ENCODE data around the gene SORCS2.

SORCS2 gene

DNA sequence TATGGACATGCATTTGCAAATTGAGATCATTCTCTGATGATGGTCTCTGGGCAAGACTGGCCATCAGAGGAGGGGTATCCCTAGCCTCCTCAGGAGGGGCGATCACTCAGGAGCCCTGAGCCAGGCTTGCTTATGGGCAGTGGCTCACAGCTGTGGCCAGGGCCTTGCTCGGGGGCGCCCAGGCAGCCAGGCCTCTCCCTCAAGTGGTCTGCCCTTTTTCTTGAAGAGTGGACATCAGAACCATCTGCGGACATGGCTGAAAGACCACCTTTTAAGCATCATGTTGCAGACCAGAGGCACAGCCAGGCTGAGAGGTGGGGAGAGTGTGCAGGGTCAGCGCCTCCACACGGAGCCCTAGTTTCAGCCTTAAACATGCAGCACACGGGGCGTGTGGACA is 349.1 kb downstream of the SORCS2 start:
- CTCF ChIA-PET = no interaction called here
- TF ChIP-seq, protein P1, sequence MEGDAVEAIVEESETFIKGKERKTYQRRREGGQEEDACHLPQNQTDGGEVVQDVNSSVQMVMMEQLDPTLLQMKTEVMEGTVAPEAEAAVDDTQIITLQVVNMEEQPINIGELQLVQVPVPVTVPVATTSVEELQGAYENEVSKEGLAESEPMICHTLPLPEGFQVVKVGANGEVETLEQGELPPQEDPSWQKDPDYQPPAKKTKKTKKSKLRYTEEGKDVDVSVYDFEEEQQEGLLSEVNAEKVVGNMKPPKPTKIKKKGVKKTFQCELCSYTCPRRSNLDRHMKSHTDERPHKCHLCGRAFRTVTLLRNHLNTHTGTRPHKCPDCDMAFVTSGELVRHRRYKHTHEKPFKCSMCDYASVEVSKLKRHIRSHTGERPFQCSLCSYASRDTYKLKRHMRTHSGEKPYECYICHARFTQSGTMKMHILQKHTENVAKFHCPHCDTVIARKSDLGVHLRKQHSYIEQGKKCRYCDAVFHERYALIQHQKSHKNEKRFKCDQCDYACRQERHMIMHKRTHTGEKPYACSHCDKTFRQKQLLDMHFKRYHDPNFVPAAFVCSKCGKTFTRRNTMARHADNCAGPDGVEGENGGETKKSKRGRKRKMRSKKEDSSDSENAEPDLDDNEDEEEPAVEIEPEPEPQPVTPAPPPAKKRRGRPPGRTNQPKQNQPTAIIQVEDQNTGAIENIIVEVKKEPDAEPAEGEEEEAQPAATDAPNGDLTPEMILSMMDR (conservative IDR thresholded peaks at IDR 0.05; ENCODE audit: low read depth) = no peak
- peak overlapping the region; percentile 91 for H3K27ac ChIP-seq
- POLR2A ChIA-PET (ENCODE audit: low non-redundant PET) = no interaction called here
- DNase-seq (ENCODE audit: low spot score) = no peak

DNA sequence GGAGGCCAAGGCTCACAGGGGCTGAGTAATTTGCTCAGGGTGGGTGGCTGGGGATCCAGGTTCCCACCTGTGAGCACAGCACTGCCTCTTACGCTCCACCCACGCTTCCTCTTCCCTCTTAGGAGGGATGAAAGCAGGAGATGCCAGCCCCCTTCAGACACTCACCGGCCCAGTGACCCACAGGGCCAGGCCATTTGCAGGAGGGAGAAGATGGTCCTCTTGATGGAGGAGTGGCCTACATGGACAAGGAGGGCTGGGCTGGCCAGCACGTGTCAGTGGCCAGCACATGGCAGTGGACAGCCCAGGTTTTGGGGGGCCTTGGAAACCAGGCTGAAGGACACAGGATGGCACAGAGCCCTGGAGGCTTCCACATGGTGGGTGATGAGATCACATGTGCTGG is 350.4 kb downstream of the SORCS2 start:
- CTCF ChIA-PET = no interaction called here
- DNase-seq (ENCODE audit: low spot score) = no peak
- POLR2A ChIA-PET (ENCODE audit: low non-redundant PET) = no interaction called here
- H3K27ac ChIP-seq = peak overlapping the region; percentile 91; the same call in 1 of the 2 replicates
- TF ChIP-seq, protein P1 (conservative IDR thresholded peaks at IDR 0.05; ENCODE audit: low read depth) = no peak

DNA sequence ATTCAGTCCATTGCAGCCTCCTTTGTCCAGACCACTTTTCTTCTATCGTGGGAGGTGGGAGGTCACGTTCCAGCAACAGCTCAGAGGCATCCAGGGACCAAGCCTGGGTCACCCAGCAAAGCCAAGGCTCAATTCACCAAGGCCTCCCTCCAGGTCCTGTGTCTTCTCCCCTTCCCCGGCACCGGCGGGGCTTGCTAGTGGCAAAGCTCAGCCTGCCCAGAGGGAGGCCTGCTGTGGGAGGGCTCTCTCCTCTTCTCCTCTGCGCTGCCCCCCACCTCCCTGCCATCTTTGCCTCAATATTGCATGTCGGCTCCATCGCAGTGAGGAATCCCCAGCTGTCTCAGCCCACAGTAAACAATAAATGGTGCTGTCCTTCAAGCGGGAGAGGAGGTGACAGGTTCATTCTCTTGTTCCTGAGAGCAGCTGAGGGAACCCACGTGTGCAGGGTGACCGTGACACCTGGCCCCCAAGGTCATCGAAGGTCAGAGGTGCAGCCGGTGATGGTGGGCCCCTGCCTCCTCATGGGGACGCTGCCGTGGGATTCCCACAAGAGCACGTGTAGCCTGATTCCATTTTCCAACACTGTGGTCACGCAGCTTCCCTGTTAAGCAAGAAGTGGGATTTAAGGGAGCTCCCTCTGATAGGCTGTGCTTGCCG is 353.9 kb downstream of the SORCS2 start:
- peak overlapping the region; percentile 100 for H3K27ac ChIP-seq
- no peak for DNase-seq (ENCODE audit: low spot score)
- ChIA-PET CTCF (no interaction called here), POLR2A (ENCODE audit: low non-redundant PET) (no interaction called here)
- TF ChIP-seq, protein P1 (conservative IDR thresholded peaks at IDR 0.05; ENCODE audit: low read depth) = no peak

DNA sequence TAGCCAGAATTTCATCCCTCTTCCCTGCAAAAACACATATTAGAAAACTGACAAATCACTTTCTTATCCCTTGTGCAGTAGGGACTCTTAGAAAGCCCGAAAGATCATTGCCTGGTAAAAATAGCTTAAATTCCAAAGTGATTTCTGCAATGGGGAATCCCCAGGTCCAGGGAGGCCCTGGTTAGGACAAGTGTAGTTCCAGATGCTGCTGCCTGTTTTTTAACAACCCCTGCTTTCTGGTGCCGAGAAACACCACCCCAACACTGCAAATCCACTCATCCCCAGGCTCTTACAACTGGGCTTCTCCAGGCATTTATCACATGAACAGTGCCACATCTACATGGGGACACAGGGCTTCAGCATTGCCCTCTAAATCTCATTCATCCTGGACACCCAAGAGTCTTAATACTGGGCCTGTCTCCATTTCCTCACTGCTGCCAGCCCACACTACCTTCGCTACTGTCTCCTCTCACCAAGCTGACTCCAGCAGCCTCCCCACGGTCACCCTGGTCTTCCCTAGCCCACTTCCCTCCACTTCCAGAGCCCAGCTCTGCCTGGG is 354.6 kb downstream of the SORCS2 start:
- TF ChIP-seq, protein P1 (conservative IDR thresholded peaks at IDR 0.05; ENCODE audit: low read depth) = no peak
- ChIA-PET CTCF (interaction anchor here (0.5 kb wide), 1 partner anchor 767 kb away, joined by 4 read pairs; no protein-coding TSS in a partner anchor), POLR2A (ENCODE audit: low non-redundant PET) (no interaction called here)
- peak overlapping the region; percentile 100 for H3K27ac ChIP-seq
- peak; percentile 65 for DNase-seq (ENCODE audit: low spot score)

DNA sequence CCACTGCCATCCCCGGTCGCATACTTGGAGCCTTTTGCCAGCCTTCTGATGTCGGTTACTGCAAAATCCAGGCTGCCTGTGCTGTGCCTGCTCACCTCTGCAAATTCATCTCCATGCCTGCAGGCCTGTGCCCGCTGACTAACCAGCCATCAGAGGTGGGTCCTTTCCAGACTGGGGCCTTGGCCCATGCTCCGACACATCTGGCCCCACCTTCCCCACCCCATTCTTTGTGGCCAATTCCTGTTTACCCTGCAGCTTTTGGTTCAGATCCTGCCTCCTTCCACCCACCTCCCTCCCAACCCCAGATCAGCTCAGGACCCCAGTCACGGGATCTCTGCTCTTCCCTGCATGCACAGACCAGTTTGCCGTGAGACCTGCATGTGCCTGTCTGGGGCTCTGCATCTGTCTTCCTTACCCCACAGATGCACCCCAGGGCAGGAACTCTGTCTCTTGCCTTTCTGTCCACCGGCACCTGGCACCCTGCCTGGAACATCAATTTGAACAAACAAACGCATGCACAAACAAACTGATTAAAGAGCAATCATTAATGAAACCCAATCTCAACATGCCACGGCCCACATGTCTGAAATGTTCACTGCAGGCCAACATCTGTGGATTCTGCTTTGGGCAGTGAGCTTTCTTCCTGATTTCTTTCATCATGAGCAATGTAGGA is 355.2 kb downstream of the SORCS2 start:
- ChIA-PET CTCF (interaction anchor here (0.5 kb wide), 1 partner anchor 766 kb away, joined by 4 read pairs; no protein-coding TSS in a partner anchor), POLR2A (ENCODE audit: low non-redundant PET) (no interaction called here)
- peak overlapping the region; percentile 100 for H3K27ac ChIP-seq
- TF ChIP-seq, protein P1 (conservative IDR thresholded peaks at IDR 0.05; ENCODE audit: low read depth) = no peak
- DNase-seq (ENCODE audit: low spot score) = peak; percentile 93

DNA sequence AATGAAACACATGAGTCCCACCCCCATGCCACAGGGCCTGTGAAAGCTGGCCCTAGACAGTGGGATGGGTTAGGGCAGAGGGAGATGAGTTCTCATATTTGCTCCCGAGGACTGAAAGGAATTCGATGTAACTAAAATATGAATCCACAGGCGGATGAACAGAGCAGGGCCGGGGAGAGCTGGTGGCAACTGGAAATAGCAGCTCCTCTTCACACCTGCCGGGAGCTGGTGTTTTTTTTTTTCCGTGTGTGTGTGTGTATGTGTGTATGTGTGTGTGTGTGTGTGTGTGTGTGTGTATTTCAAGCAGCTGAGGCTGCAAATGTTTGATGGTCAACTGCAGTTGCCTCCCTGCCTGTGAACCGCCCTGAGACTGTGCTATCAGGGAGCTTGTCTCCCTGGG is 357.5 kb downstream of the SORCS2 start:
- ChIA-PET CTCF (no interaction called here), POLR2A (ENCODE audit: low non-redundant PET) (interaction anchor here (0.6 kb wide), 1 partner anchor 29 kb away, joined by 3 read pairs; no protein-coding TSS in a partner anchor)
- peak overlapping the region; percentile 100 for H3K27ac ChIP-seq
- DNase-seq (ENCODE audit: low spot score) = no peak
- TF ChIP-seq, protein P1 (conservative IDR thresholded peaks at IDR 0.05; ENCODE audit: low read depth) = no peak

All from RWPE1 (cell line).